Ovary (tissue), 3 donors: ENCODE results near the gene GRIK4.

Experiments used
- EP300 ChIP-seq: sonication (generic); formaldehyde crosslinking; IDR thresholded peaks from one replicate; pipeline ENCODE4 v1.6.1; 2017; ENCODE audit warnings: antibody characterized with exemption
- POLR2A ChIP-seq: fragments of 450-650 bp; IDR thresholded peaks from one replicate; pipeline ENCODE4 v1.6.1; 2017; ENCODE audit warnings: antibody characterized with exemption, mild to moderate bottlenecking, moderate library complexity
- TF ChIP-seq, protein P1 (sequence below), 3 donors: fragments of 450-650 bp in 2 of 3; fragments of 200-600 bp in 1 of 3; IDR thresholded peaks; one replicate each; pipeline versions ENCODE4 v1.5.1 to v1.8.0; 2016 to 2022; ENCODE audit warnings: antibody characterized with exemption in 3 of 3, mild to moderate bottlenecking in 1 of 3
- donor health status: DM: no; HTN: no; CAD: no.

- TF ChIP-seq, protein P1, sequence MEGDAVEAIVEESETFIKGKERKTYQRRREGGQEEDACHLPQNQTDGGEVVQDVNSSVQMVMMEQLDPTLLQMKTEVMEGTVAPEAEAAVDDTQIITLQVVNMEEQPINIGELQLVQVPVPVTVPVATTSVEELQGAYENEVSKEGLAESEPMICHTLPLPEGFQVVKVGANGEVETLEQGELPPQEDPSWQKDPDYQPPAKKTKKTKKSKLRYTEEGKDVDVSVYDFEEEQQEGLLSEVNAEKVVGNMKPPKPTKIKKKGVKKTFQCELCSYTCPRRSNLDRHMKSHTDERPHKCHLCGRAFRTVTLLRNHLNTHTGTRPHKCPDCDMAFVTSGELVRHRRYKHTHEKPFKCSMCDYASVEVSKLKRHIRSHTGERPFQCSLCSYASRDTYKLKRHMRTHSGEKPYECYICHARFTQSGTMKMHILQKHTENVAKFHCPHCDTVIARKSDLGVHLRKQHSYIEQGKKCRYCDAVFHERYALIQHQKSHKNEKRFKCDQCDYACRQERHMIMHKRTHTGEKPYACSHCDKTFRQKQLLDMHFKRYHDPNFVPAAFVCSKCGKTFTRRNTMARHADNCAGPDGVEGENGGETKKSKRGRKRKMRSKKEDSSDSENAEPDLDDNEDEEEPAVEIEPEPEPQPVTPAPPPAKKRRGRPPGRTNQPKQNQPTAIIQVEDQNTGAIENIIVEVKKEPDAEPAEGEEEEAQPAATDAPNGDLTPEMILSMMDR (IDR thresholded peaks at IDR 0.05) = no peak
- TF ChIP-seq POLR2A = no peak
- no peak for TF ChIP-seq EP300
Measured at GRCh38 chr11:120817158-120817557, 305.6 kb downstream of the GRIK4 start.
